ENCODE data around the gene PDE6D.

- no peak for TF ChIP-seq POLR2AphosphoS5 (IDR thresholded peaks at IDR 0.05; ENCODE audit: low read depth, low read length)
- no peak for TF ChIP-seq CTCF (IDR thresholded peaks at IDR 0.05)
- peak; percentile 88 to 95 for TF ChIP-seq REST (IDR thresholded peaks at IDR 0.05; ENCODE audit: insufficient read depth in 1 of 2, low read depth in 2 of 2, low read length in 1 of 2)
- TF ChIP-seq SIN3A (IDR thresholded peaks at IDR 0.05; ENCODE audit: borderline replicate concordance, insufficient read depth, low read depth, low read length), result 0 out of 2 replicates have a peak, but pooled peaks have one; percentile 23
These were observed 766 bp downstream of the PDE6D start for GRCh38 chr2:231780123-231780908.
